Panc1 (cell line): ENCODE measurements around the gene LRP4. TPM values are rescaled to one million over a fixed set of nuclear protein-coding genes. Genes with fewer than 3 reads are reported as not detected.

Experiments used
- ATAC-seq: fragments of 200-7000 bp; cut with Tn5 transposase; 2 replicates; pipeline ENCODE4 v1.9.1; 2020; ENCODE audit warnings: mild to moderate bottlenecking, moderate library complexity
- BruUV-seq: library from RNA; stranded (reverse); fragments of 400-500 nt; replicated peaks from 2 replicates; lab custom pipeline; 2021; lab: Mats Ljungman, UMichigan
- CTCF ChIA-PET: fragments of 300-600 bp; sonication (Branson Sonifier 250); formaldehyde crosslinking; loops from one replicate; lab custom pipeline; 2022; ENCODE audit warnings: antibody characterized with exemption; lab: Charles Lee
- POLR2A ChIA-PET: fragments of 300-600 bp; sonication (Branson Sonifier 250); formaldehyde crosslinking; loops from one replicate; lab custom pipeline; 2022; ENCODE audit warnings: antibody characterized with exemption; lab: Charles Lee
- DNase-seq: peaks from one replicate; pipeline ENCODE4 v3.0.0-alpha.2; 2010; ENCODE audit warnings: low read depth, low spot score
- H3K27ac ChIP-seq: 2 replicates; pipeline ENCODE4 v1.5.1; 2011; ENCODE audit warnings: mild to moderate bottlenecking, low read length, inconsistent platforms
- H3K27me3 ChIP-seq: fragments of 200-500 bp; sonication (Bioruptor generic); 2 replicates; pipeline ENCODE4 v1.6.0; 2014; ENCODE audit warnings: low read length, inconsistent platforms; ENCODE audit not compliant: control insufficient read depth, insufficient read depth
- H3K36me3 ChIP-seq: fragments of 200-500 bp; sonication (Bioruptor generic); 2 replicates; pipeline ENCODE4 v1.5.1; 2014; ENCODE audit warnings: inconsistent platforms, mild to moderate bottlenecking, low read length, moderate library complexity; ENCODE audit not compliant: control insufficient read depth, insufficient read depth
- H3K4me1 ChIP-seq: 2 replicates; pipeline ENCODE4 v1.5.1; 2011; ENCODE audit warnings: inconsistent platforms, mild to moderate bottlenecking, low read length, moderate library complexity; ENCODE audit not compliant: control insufficient read depth, insufficient read depth
- H3K4me3 ChIP-seq, 2 experiments: 2 replicates each; pipeline ENCODE4 v1.5.1; 2011 to 2012; ENCODE audit warnings: low read depth in 2 of 2, low read length in 2 of 2, mild to moderate bottlenecking in 2 of 2, inconsistent platforms in 1 of 2, moderate library complexity in 1 of 2
- H3K9me3 ChIP-seq: fragments of 200-500 bp; sonication (Bioruptor generic); 2 replicates; pipeline ENCODE4 v1.5.1; 2014; ENCODE audit warnings: low read depth, mild to moderate bottlenecking, inconsistent platforms, low read length, moderate library complexity; ENCODE audit not compliant: control insufficient read depth, insufficient read depth
- POLR2AphosphoS5 ChIP-seq: IDR thresholded peaks from 2 replicates; pipeline ENCODE4 v1.6.1; 2012; ENCODE audit warnings: mild to moderate bottlenecking, low read depth, low read length, moderate library complexity
- SIN3A ChIP-seq: IDR thresholded peaks from 2 replicates; pipeline ENCODE4 v1.6.1; 2012; ENCODE audit warnings: low read depth, mild to moderate bottlenecking, low read length, moderate library complexity, borderline replicate concordance; ENCODE audit not compliant: insufficient read depth
- TCF7L2 ChIP-seq: IDR thresholded peaks from 2 replicates; pipeline ENCODE4 v1.6.1; 2011; ENCODE audit warnings: mild to moderate bottlenecking, low read depth, low read length, inconsistent platforms
- in situ Hi-C: cut with HindIII; loops from 2 replicates; pipeline ENCODE4 v1.10.0; 2016; ENCODE audit warnings: low sequenced_read_pairs, low pct_unique_long_range_greater_than_20kb
- intact Hi-C: fragments of 100-400 bp; cut with micrococcal nuclease; formaldehyde crosslinking; loops from one replicate; pipeline ENCODE4 v1.10.0; 2022; ENCODE audit not compliant: unreplicated experiment
- total RNA-seq: library from RNA; stranded (reverse); gene quantifications from one replicate; pipeline ENCODE4 v1.2.1, GENCODE V29; 2021; ENCODE audit not compliant: unreplicated experiment
- TF ChIP-seq, protein P1 (sequence below), 2 experiments: IDR thresholded peaks; 2 replicates each; pipeline ENCODE4 v1.6.1; 2011 to 2012; ENCODE audit warnings: low read depth in 2 of 2, control low read depth in 1 of 2, low read length in 1 of 2, mild to moderate bottlenecking in 1 of 2, moderate library complexity in 1 of 2; ENCODE audit not compliant: insufficient read depth in 1 of 2
- TF ChIP-seq, protein P2 (sequence below): fragments of 450-650 bp; IDR thresholded peaks from 2 replicates; pipeline ENCODE4 v1.5.1; 2017; ENCODE audit warnings: mild to moderate bottlenecking

LRP4 gene
- total RNA-seq, 1 experiment from 2014 or later, result 11.7 TPM

DNA sequence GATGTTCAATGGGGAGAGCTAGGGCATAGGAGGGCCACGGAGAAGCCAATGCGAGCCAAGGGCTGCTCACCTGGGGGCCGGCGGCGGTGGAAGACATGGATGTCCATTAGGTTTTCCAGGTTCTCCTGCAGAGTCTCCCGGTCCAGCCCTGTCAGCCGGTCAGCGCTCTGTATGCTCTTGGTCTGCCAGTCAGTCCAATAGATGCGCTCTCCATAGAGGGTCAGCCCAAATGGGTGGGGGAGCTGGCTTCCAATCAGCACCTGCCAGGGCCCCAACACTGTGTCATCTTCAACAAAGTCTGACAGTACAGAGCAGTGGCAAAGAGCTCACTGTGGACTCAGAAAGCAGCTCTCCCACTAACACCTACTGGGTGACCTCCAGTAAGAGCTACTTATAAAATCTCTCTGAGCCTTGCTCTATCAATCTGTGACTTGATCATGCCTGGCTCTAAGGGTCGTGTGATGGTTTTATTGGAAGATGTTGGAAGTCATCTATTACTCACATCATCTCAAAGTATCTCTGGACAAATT is 39.2 kb downstream of the LRP4 start:
- CTCF ChIA-PET, result interaction anchor here (1.7 kb wide), 1 partner anchor 274 kb away, joined by 5 read pairs; no protein-coding TSS in a partner anchor
- TF ChIP-seq SIN3A, result no peak
- TF ChIP-seq, protein P1, sequence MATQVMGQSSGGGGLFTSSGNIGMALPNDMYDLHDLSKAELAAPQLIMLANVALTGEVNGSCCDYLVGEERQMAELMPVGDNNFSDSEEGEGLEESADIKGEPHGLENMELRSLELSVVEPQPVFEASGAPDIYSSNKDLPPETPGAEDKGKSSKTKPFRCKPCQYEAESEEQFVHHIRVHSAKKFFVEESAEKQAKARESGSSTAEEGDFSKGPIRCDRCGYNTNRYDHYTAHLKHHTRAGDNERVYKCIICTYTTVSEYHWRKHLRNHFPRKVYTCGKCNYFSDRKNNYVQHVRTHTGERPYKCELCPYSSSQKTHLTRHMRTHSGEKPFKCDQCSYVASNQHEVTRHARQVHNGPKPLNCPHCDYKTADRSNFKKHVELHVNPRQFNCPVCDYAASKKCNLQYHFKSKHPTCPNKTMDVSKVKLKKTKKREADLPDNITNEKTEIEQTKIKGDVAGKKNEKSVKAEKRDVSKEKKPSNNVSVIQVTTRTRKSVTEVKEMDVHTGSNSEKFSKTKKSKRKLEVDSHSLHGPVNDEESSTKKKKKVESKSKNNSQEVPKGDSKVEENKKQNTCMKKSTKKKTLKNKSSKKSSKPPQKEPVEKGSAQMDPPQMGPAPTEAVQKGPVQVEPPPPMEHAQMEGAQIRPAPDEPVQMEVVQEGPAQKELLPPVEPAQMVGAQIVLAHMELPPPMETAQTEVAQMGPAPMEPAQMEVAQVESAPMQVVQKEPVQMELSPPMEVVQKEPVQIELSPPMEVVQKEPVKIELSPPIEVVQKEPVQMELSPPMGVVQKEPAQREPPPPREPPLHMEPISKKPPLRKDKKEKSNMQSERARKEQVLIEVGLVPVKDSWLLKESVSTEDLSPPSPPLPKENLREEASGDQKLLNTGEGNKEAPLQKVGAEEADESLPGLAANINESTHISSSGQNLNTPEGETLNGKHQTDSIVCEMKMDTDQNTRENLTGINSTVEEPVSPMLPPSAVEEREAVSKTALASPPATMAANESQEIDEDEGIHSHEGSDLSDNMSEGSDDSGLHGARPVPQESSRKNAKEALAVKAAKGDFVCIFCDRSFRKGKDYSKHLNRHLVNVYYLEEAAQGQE (IDR thresholded peaks at IDR 0.05; ENCODE audit: insufficient read depth in 1 of 2, low read depth in 2 of 2, low read length in 1 of 2), result no peak
- TF ChIP-seq, protein P2, sequence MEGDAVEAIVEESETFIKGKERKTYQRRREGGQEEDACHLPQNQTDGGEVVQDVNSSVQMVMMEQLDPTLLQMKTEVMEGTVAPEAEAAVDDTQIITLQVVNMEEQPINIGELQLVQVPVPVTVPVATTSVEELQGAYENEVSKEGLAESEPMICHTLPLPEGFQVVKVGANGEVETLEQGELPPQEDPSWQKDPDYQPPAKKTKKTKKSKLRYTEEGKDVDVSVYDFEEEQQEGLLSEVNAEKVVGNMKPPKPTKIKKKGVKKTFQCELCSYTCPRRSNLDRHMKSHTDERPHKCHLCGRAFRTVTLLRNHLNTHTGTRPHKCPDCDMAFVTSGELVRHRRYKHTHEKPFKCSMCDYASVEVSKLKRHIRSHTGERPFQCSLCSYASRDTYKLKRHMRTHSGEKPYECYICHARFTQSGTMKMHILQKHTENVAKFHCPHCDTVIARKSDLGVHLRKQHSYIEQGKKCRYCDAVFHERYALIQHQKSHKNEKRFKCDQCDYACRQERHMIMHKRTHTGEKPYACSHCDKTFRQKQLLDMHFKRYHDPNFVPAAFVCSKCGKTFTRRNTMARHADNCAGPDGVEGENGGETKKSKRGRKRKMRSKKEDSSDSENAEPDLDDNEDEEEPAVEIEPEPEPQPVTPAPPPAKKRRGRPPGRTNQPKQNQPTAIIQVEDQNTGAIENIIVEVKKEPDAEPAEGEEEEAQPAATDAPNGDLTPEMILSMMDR, result no peak
- no peak for TF ChIP-seq POLR2AphosphoS5
- TF ChIP-seq TCF7L2, result no peak
- intact Hi-C loops (no loop called here), in situ Hi-C loops (no loop called here)
- Histone ChIP-seq H3K4me3 (no peak overlapping the region), H3K4me1 (no peaks in the 10 kb centered on the region), H3K9me3 (no peaks in the 10 kb centered on the region), H3K27me3 (no peaks in the 10 kb centered on the region), H3K36me3 (no peaks in the 10 kb centered on the region), H3K27ac (no peak overlapping the region)
- BruUV-seq, result no TSS peak
- ATAC-seq (no peak), DNase-seq (no peak)
- POLR2A ChIA-PET, result no interaction called here

DNA sequence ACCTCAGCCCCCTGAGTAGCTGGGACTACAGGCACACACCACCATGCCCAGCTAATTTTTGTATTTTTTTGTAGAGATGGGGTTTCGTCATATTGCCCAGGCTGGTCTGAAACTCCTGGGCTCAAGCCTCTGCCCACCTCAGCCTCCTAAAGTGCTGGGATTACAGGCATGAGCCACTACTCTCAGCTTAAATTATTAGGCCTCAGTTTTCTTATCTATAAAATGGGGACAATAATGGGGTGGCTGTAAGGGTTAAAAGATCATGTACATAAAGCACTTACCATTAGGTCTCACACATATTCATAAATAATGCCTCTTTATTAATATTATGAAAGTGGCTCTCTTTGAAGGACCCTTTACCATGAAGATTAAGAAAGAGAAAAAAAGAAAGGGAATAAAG is 40.8 kb downstream of the LRP4 start:
- Histone ChIP-seq H3K27ac (no peak overlapping the region), H3K27me3 (no peaks in the 10 kb centered on the region), H3K36me3 (no peaks in the 10 kb centered on the region), H3K9me3 (no peaks in the 10 kb centered on the region), H3K4me1 (no peaks in the 10 kb centered on the region), H3K4me3 (no peak overlapping the region)
- in situ Hi-C loops (no loop called here), intact Hi-C loops (no loop called here)
- POLR2A ChIA-PET, result no interaction called here
- CTCF ChIA-PET, result no interaction called here
- TF ChIP-seq, protein P2, result no peak
- TF ChIP-seq SIN3A, result no peak
- TF ChIP-seq, protein P1 (IDR thresholded peaks at IDR 0.05; ENCODE audit: insufficient read depth in 1 of 2, low read depth in 2 of 2, low read length in 1 of 2), result no peak
- no TSS peak for BruUV-seq
- DNase-seq, result no peak
- no peak for ATAC-seq
